HepG2 (cell line): ENCODE results near the gene CYTH1. TPM values are rescaled to one million over a fixed set of nuclear protein-coding genes. Genes with fewer than 3 reads are reported as not detected.

Experiments used
- ATF7-NPFF ChIP-seq: sonication (generic); formaldehyde crosslinking; IDR thresholded peaks from 2 replicates; pipeline ENCODE4 v1.8.1; 2023; ENCODE audit warnings: mild to moderate bottlenecking, low read depth, missing genetic modification reagents, moderate library complexity
- ATRX ChIP-seq: sonication (generic); formaldehyde crosslinking; IDR thresholded peaks from 2 replicates; pipeline ENCODE4 v1.4.0; 2020; ENCODE audit warnings: missing genetic modification reagents, borderline replicate concordance
- BORCS8-MEF2B ChIP-seq: sonication (generic); formaldehyde crosslinking; IDR thresholded peaks from 2 replicates; pipeline ENCODE4 v1.8.0; 2022; ENCODE audit warnings: mild to moderate bottlenecking, missing genetic modification reagents
- CCAR2 ChIP-seq: fragments of 200-400 bp; formaldehyde crosslinking; optimal IDR thresholded peaks from 2 replicates; pipeline ENCODE3; 2018; ENCODE audit warnings: low read depth, mild to moderate bottlenecking, low read length, moderate library complexity
- CENPBD1 ChIP-seq: sonication (generic); formaldehyde crosslinking; IDR thresholded peaks from 2 replicates; pipeline ENCODE4 v1.8.0; 2022; ENCODE audit warnings: missing genetic modification reagents, low read depth, mild to moderate bottlenecking, borderline replicate concordance
- CREB1 ChIP-seq, 2 experiments: fragments of 450-650 bp in 1 of 2; IDR thresholded peaks; 2 replicates each; pipeline ENCODE4 v1.6.1; 2016 to 2017; ENCODE audit warnings: control low read depth in 1 of 2, mild to moderate bottlenecking in 1 of 2, missing compliant biosample characterization in 1 of 2, missing genetic modification characterization in 1 of 2
- GABPB1 ChIP-seq: IDR thresholded peaks from 2 replicates; pipeline ENCODE4 v1.6.1; 2016; ENCODE audit warnings: mild to moderate bottlenecking, missing genetic modification reagents, moderate library complexity, missing compliant biosample characterization
- GZF1 ChIP-seq: sonication (generic); formaldehyde crosslinking; IDR thresholded peaks from 2 replicates; pipeline ENCODE4 v1.5.1; 2020; ENCODE audit warnings: mild to moderate bottlenecking, missing genetic modification reagents
- HNF1A ChIP-seq, 2 experiments: sonication (generic) in 1 of 2; formaldehyde crosslinking in 1 of 2; IDR thresholded peaks; 2 replicates each; pipeline versions ENCODE4 v1.4.0 to v1.6.1; 2016 to 2020; ENCODE audit warnings: borderline replicate concordance in 1 of 2, low read depth in 1 of 2, mild to moderate bottlenecking in 1 of 2, missing genetic modification reagents in 1 of 2
- KLF11 ChIP-seq: IDR thresholded peaks from 2 replicates; pipeline ENCODE4 v1.6.1; 2016; ENCODE audit warnings: missing compliant biosample characterization
- NAIF1 ChIP-seq: sonication (generic); formaldehyde crosslinking; IDR thresholded peaks from 2 replicates; pipeline ENCODE4 v1.5.0; 2020; ENCODE audit warnings: mild to moderate bottlenecking, missing genetic modification reagents, borderline replicate concordance
- RAD21 ChIP-seq: fragments of 450-650 bp; formaldehyde crosslinking; IDR thresholded peaks from 2 replicates; pipeline ENCODE4 v1.5.0; 2020; ENCODE audit warnings: mild to moderate bottlenecking
- SAP130 ChIP-seq: IDR thresholded peaks from 2 replicates; pipeline ENCODE4 v1.6.1; 2016; ENCODE audit warnings: low read depth
- SRF ChIP-seq: IDR thresholded peaks from 2 replicates; pipeline ENCODE4 v1.6.1; 2011; ENCODE audit warnings: mild to moderate bottlenecking, low read depth, low read length, moderate library complexity
- TCF12 ChIP-seq, 2 experiments: fragments of 450-650 bp in 1 of 2; sonication (generic) in 1 of 2; formaldehyde crosslinking in 1 of 2; IDR thresholded peaks; 2 replicates each; pipeline versions ENCODE4 v1.6.1 to v1.8.0; 2017 to 2022; ENCODE audit warnings: antibody characterized with exemption in 1 of 2, mild to moderate bottlenecking in 1 of 2, missing genetic modification reagents in 1 of 2, moderate library complexity in 1 of 2
- THRA ChIP-seq: sonication (generic); formaldehyde crosslinking; IDR thresholded peaks from 2 replicates; pipeline ENCODE4 v1.4.0; 2020; ENCODE audit warnings: missing genetic modification reagents, borderline replicate concordance
- ZC3H13 ChIP-seq: sonication (generic); formaldehyde crosslinking; IDR thresholded peaks from 2 replicates; pipeline ENCODE4 v1.8.1; 2023; ENCODE audit warnings: mild to moderate bottlenecking, missing genetic modification reagents, moderate library complexity
- ZNF720 ChIP-seq: sonication (generic); formaldehyde crosslinking; IDR thresholded peaks from 2 replicates; pipeline ENCODE4 v1.4.0; 2020; ENCODE audit warnings: missing genetic modification reagents
- ZNF766 ChIP-seq: sonication (generic); formaldehyde crosslinking; IDR thresholded peaks from 2 replicates; pipeline ENCODE4 v1.5.0; 2020; ENCODE audit warnings: missing genetic modification reagents, borderline replicate concordance
- ZNF777 ChIP-seq: sonication (generic); formaldehyde crosslinking; IDR thresholded peaks from 2 replicates; pipeline ENCODE4 v1.4.0; 2020; ENCODE audit warnings: missing genetic modification reagents
- polyA plus RNA-seq, 8 experiments: library from polyadenylated mRNA; depleted of rRNA in 3 of 8; stranded (reverse) in 7 of 8; unstranded in 1 of 8; fragments of >200 nt; fragmentation: Illumina TruSeq in 4 of 8; extraction: Trizol in 4 of 8; gene quantifications; 2 replicates each; pipeline versions ENCODE4 v1.2.1 to v1.2.3, GENCODE V29; 2011 to 2016; ENCODE audit warnings: low read depth in 4 of 8, missing spikeins in 1 of 8, mixed read lengths in 1 of 8; ENCODE audit not compliant: insufficient read depth in 1 of 8
- total RNA-seq, 5 experiments: library from RNA; depleted of rRNA; stranded (reverse); fragments of >200 nt; fragmentation: Illumina TruSeq; extraction: Trizol; gene quantifications; 2 replicates each; pipeline ENCODE4 v1.2.3, GENCODE V29; 2016; ENCODE audit warnings: low read depth in 1 of 5
- TF ChIP-seq, protein P1 (sequence below), 2 experiments: sonication (generic) in 1 of 2; formaldehyde crosslinking in 1 of 2; IDR thresholded peaks; 2 replicates each; pipeline versions ENCODE4 v1.4.0 to v1.6.1; 2018 to 2020; ENCODE audit warnings: missing genetic modification reagents in 2 of 2, borderline replicate concordance in 1 of 2, low read depth in 1 of 2, mild to moderate bottlenecking in 1 of 2, missing biosample characterization in 1 of 2

CYTH1 gene
- total and polyA plus RNA-seq, 2 of the 13 experiments (the other 11 are each of a cell fraction or from before 2014, with no cell fraction given): 20.1 to 48.9 TPM

DNA sequence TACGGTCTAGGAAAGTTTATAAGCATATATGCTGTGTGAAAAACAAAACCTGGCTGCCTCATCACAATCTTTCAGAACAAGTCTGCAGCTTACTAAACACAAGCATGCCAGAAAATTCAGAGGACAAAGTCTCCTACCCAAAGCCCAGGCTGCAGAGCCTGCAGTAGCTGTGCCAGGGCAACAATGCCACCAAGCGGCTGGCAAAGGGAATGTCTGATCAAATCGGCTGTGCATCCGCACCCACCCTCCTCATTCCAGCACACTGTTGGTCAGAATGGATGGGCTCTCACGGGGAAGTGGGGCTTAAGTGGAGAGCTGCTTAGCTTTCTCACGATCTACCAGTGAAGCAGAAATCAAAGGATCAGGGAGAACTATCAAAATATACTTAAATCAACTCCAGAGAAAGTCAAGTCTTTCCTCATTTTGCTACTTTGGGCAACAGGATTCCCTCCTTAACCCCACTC lies 73.5 kb downstream of the CYTH1 start (continued):
- no peak for TF ChIP-seq CENPBD1 (CRISPR knock-in tag)
- TF ChIP-seq ZNF766 (CRISPR knock-in tag): no peak
- TF ChIP-seq ZNF720 (CRISPR knock-in tag): no peak
- no peak for TF ChIP-seq GZF1
- TF ChIP-seq SAP130 (CRISPR knock-in tag): peak; percentile 59
- TF ChIP-seq TCF12 (IDR thresholded peaks at IDR 0.05): no peak
- TF ChIP-seq TCF12 (CRISPR knock-in tag; IDR thresholded peaks at IDR 0.05): no peak
- TF ChIP-seq HNF1A (IDR thresholded peaks at IDR 0.05; ENCODE audit: low read depth): no peak
- no peak for TF ChIP-seq HNF1A (CRISPR knock-in tag; IDR thresholded peaks at IDR 0.05; ENCODE audit: borderline replicate concordance)
- TF ChIP-seq NAIF1 (CRISPR knock-in tag): no peak
- no peak for TF ChIP-seq CREB1 (IDR thresholded peaks at IDR 0.05)
- no peak for TF ChIP-seq CREB1 (CRISPR knock-in tag; IDR thresholded peaks at IDR 0.05)
- TF ChIP-seq ZC3H13 (CRISPR knock-in tag): no peak
- TF ChIP-seq SRF: no peak
- peak; percentile 60; the same call in 1 of the 2 replicates for TF ChIP-seq KLF11 (CRISPR knock-in tag)
- TF ChIP-seq THRA (CRISPR knock-in tag): peak; percentile 84
- no peak for TF ChIP-seq CCAR2
- peak; percentile 98 for TF ChIP-seq RAD21
- TF ChIP-seq GABPB1 (CRISPR knock-in tag): peak; percentile 28; the same call in 1 of the 2 replicates
- TF ChIP-seq BORCS8-MEF2B (CRISPR knock-in tag): peak; percentile 87
- TF ChIP-seq, protein P1, sequence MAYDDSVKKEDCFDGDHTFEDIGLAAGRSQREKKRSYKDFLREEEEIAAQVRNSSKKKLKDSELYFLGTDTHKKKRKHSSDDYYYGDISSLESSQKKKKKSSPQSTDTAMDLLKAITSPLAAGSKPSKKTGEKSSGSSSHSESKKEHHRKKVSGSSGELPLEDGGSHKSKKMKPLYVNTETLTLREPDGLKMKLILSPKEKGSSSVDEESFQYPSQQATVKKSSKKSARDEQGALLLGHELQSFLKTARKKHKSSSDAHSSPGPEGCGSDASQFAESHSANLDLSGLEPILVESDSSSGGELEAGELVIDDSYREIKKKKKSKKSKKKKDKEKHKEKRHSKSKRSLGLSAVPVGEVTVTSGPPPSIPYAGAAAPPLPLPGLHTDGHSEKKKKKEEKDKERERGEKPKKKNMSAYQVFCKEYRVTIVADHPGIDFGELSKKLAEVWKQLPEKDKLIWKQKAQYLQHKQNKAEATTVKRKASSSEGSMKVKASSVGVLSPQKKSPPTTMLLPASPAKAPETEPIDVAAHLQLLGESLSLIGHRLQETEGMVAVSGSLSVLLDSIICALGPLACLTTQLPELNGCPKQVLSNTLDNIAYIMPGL (CRISPR knock-in tag; IDR thresholded peaks at IDR 0.05; ENCODE audit: borderline replicate concordance in 1 of 2, low read depth in 1 of 2): peak; percentile 32 to 67; a peak in 2 of 4 replicates
- no peak for TF ChIP-seq ATF7-NPFF (CRISPR knock-in tag)
- TF ChIP-seq ZNF777: no peak
- TF ChIP-seq ATRX (CRISPR knock-in tag): no peak
